IMR-90 (cell line): ENCODE results near the gene PPIH. TPM values are rescaled to one million over a fixed set of nuclear protein-coding genes. Genes with fewer than 3 reads are reported as not detected.

Source experiments
- ATAC-seq: fragments of 200-7000 bp; cut with Tn5 transposase; 2 replicates; pipeline ENCODE4 v1.9.1; 2020; ENCODE audit warnings: low read depth, mild to moderate bottlenecking, moderate library complexity
- BruUV-seq: library from RNA; stranded (reverse); fragments of 400-500 nt; replicated peaks from 2 replicates; lab custom pipeline; 2021; lab: Mats Ljungman, UMichigan
- CTCF ChIA-PET: fragments of 300-600 bp; formaldehyde crosslinking; extraction: SDS; loops from one replicate; lab custom pipeline; 2021; ENCODE audit warnings: antibody characterized with exemption; lab: Yijun Ruan, JAX
- POLR2A ChIA-PET: fragments of 300-600 bp; sonication (Branson Sonifier 250); formaldehyde crosslinking; loops from one replicate; lab custom pipeline; 2022; ENCODE audit warnings: antibody characterized with exemption; ENCODE audit not compliant: unreplicated experiment; lab: Charles Lee
- DNase-seq: peaks from one replicate; pipeline ENCODE4 v3.0.0; 2013
- H2AFZ ChIP-seq: replicated peaks from 2 replicates; pipeline ENCODE3; 2013; ENCODE audit warnings: low read length, mild to moderate bottlenecking; ENCODE audit not compliant: poor library complexity
- H2AK5ac ChIP-seq: 2 replicates; pipeline ENCODE4 v1.6.1; 2013; ENCODE audit warnings: low read depth, low read length, inconsistent platforms
- H2AK9ac ChIP-seq: replicated peaks from 2 replicates; pipeline ENCODE3; 2013; ENCODE audit warnings: mild to moderate bottlenecking, low read depth, low read length, moderate library complexity; ENCODE audit not compliant: poor library complexity
- H2BK120ac ChIP-seq: 2 replicates; pipeline ENCODE4 v1.6.1; 2013; ENCODE audit warnings: low read depth, low read length, inconsistent platforms
- H2BK15ac ChIP-seq: 3 replicates; pipeline ENCODE4 v1.6.1; 2013; ENCODE audit warnings: low read depth, low read length, inconsistent platforms
- H2BK20ac ChIP-seq: 2 replicates; pipeline ENCODE4 v1.6.1; 2013; ENCODE audit warnings: low read depth, mild to moderate bottlenecking, inconsistent platforms, low read length, moderate library complexity
- H2BK5ac ChIP-seq: 2 replicates; pipeline ENCODE4 v1.6.1; 2013; ENCODE audit warnings: mild to moderate bottlenecking, low read depth, low read length, inconsistent platforms; ENCODE audit not compliant: poor library complexity, severe bottlenecking
- H3K14ac ChIP-seq: replicated peaks from 2 replicates; pipeline ENCODE4 v1.6.1; 2013; ENCODE audit warnings: low read depth, low read length, inconsistent platforms
- H3K18ac ChIP-seq: 2 replicates; pipeline ENCODE4 v1.6.1; 2013; ENCODE audit warnings: low read depth, low read length, control low read depth
- H3K23ac ChIP-seq: 2 replicates; pipeline ENCODE4 v1.6.1; 2013; ENCODE audit warnings: low read depth, low read length, inconsistent platforms
- H3K27ac ChIP-seq: 2 replicates; pipeline ENCODE4 v1.5.1; 2013; ENCODE audit warnings: mild to moderate bottlenecking, control low read depth, low read length; ENCODE audit not compliant: insufficient read depth
- H3K27me3 ChIP-seq: 2 replicates; pipeline ENCODE4 v1.6.1; 2013; ENCODE audit warnings: low read length; ENCODE audit not compliant: control insufficient read depth, insufficient read depth
- H3K36me3 ChIP-seq: 2 replicates; pipeline ENCODE4 v1.6.1; 2013; ENCODE audit warnings: low read length, mixed read lengths; ENCODE audit not compliant: control insufficient read depth, insufficient read depth
- H3K4ac ChIP-seq: 2 replicates; pipeline ENCODE4 v1.6.1; 2013; ENCODE audit warnings: low read depth, low read length, inconsistent platforms
- H3K4me1 ChIP-seq: 2 replicates; pipeline ENCODE4 v1.6.1; 2013; ENCODE audit warnings: low read length, mixed read lengths; ENCODE audit not compliant: control insufficient read depth, insufficient read depth
- H3K4me2 ChIP-seq: 2 replicates; pipeline ENCODE4 v1.6.1; 2013; ENCODE audit warnings: low read depth, mild to moderate bottlenecking, control low read depth, low read length, moderate library complexity
- H3K4me3 ChIP-seq: 2 replicates; pipeline ENCODE4 v1.5.1; 2013; ENCODE audit warnings: low read depth, mild to moderate bottlenecking, control low read depth, low read length, moderate library complexity; ENCODE audit not compliant: insufficient read depth
- H3K56ac ChIP-seq: 2 replicates; pipeline ENCODE4 v1.6.1; 2013; ENCODE audit warnings: low read length, inconsistent platforms; ENCODE audit not compliant: insufficient read depth; ENCODE audit errors: extremely low read depth
- H3K79me1 ChIP-seq, 2 experiments: 2 replicates each; pipeline ENCODE4 v1.6.1; 2013; ENCODE audit warnings: low read length in 2 of 2, inconsistent platforms in 1 of 2, low read depth in 1 of 2
- H3K9ac ChIP-seq: 2 replicates; pipeline ENCODE4 v1.6.1; 2013; ENCODE audit warnings: low read depth, low read length, control low read depth
- H3K9me1 ChIP-seq: 2 replicates; pipeline ENCODE4 v1.6.1; 2013; ENCODE audit warnings: low read length, inconsistent platforms; ENCODE audit not compliant: insufficient read depth
- H3K9me3 ChIP-seq: 2 replicates; pipeline ENCODE4 v1.6.1; 2013; ENCODE audit warnings: low read length; ENCODE audit not compliant: control insufficient read depth, insufficient read depth
- H4K20me1 ChIP-seq: 2 replicates; pipeline ENCODE4 v1.6.1; 2013; ENCODE audit warnings: low read length, inconsistent platforms; ENCODE audit not compliant: insufficient read depth
- H4K5ac ChIP-seq: 2 replicates; pipeline ENCODE4 v1.6.1; 2013; ENCODE audit warnings: mild to moderate bottlenecking, low read depth, low read length, control low read depth
- H4K8ac ChIP-seq, 2 experiments: 2 replicates each; pipeline ENCODE4 v1.6.1; 2013; ENCODE audit warnings: low read depth in 2 of 2, low read length in 2 of 2, control low read depth in 1 of 2, inconsistent platforms in 1 of 2
- H4K91ac ChIP-seq: 2 replicates; pipeline ENCODE4 v1.6.1; 2013; ENCODE audit warnings: low read depth, low read length, inconsistent platforms; ENCODE audit not compliant: insufficient read depth
- BHLHE40 ChIP-seq: fragments of 150-350 bp; IDR thresholded peaks from 2 replicates; pipeline ENCODE4 v1.6.1; 2016; ENCODE audit warnings: mild to moderate bottlenecking, low read depth, low read length
- CEBPB ChIP-seq: IDR thresholded peaks from 2 replicates; pipeline ENCODE4 v1.6.1; 2012; ENCODE audit warnings: low read depth, low read length, improper control_type of control experiment
- CHD1 ChIP-seq: IDR thresholded peaks from 2 replicates; pipeline ENCODE4 v1.6.1; 2012; ENCODE audit warnings: low read depth, low read length, improper control_type of control experiment
- FOS ChIP-seq: fragments of 150-350 bp; IDR thresholded peaks from 2 replicates; pipeline ENCODE4 v1.6.1; 2016; ENCODE audit warnings: low read depth, low read length
- MAFK ChIP-seq: IDR thresholded peaks from 2 replicates; pipeline ENCODE4 v1.6.1; 2012; ENCODE audit warnings: low read depth, low read length, improper control_type of control experiment
- MAZ ChIP-seq: IDR thresholded peaks from 2 replicates; pipeline ENCODE4 v1.6.1; 2012; ENCODE audit warnings: low read depth, mild to moderate bottlenecking, low read length, improper control_type of control experiment, moderate library complexity, borderline replicate concordance
- MXI1 ChIP-seq: IDR thresholded peaks from 2 replicates; pipeline ENCODE4 v1.6.1; 2012; ENCODE audit warnings: low read depth, mild to moderate bottlenecking, low read length, moderate library complexity, borderline replicate concordance
- NFE2L2 ChIP-seq: fragments of 150-350 bp; IDR thresholded peaks from 2 replicates; pipeline ENCODE4 v1.6.1; 2016; ENCODE audit warnings: low read depth, mild to moderate bottlenecking, low read length
- RAD21 ChIP-seq: IDR thresholded peaks from 2 replicates; pipeline ENCODE4 v1.6.1; 2012; ENCODE audit warnings: low read length, improper control_type of control experiment
- RCOR1 ChIP-seq: IDR thresholded peaks from 2 replicates; pipeline ENCODE4 v1.6.1; 2012; ENCODE audit warnings: mild to moderate bottlenecking, low read length, improper control_type of control experiment; ENCODE audit not compliant: insufficient replicate concordance
- RFX5 ChIP-seq: IDR thresholded peaks from 2 replicates; pipeline ENCODE4 v1.8.0; 2012; ENCODE audit warnings: low read depth, mild to moderate bottlenecking, low read length, moderate library complexity
- WGBS, 2 experiments: methylation state at CpG; one replicate each; pipeline versions ENCODE4 v1.1.5 to v1.1.7; 2013; ENCODE audit warnings: missing lambda C conversion rate in 2 of 2; ENCODE audit not compliant: insufficient read length in 1 of 2; ENCODE audit errors: extremely low coverage in 2 of 2; 5-methylcytosine and 5-hydroxymethylcytosine counted together
- dilution Hi-C: fragments of 300-500 bp; cut with HindIII; formaldehyde crosslinking; loops from one replicate; pipeline ENCODE4 v1.14.3; 2018; ENCODE audit warnings: low sequenced_read_pairs; ENCODE audit not compliant: unreplicated experiment
- in situ Hi-C: fragments of 300-500 bp; cut with MboI; formaldehyde crosslinking; loops from 3 replicates; pipeline ENCODE4 v1.14.3; 2019; ENCODE audit warnings: low sequenced_read_pairs, inconsistent platforms, mixed read lengths
- intact Hi-C: fragments of 100-400 bp; cut with micrococcal nuclease; formaldehyde crosslinking; loops from 2 replicates; pipeline ENCODE4 v1.10.0; 2022
- polyA plus RNA-seq, 3 experiments: library from polyadenylated mRNA; depleted of rRNA; stranded (reverse); fragments of >200 nt; gene quantifications; 2 replicates each; pipeline ENCODE4 v1.2.3, GENCODE V29; 2012; ENCODE audit warnings: low replicate concordance in 1 of 3
- total RNA-seq: library from RNA; depleted of rRNA; stranded (reverse); fragments of >200 nt; gene quantifications from 2 replicates; pipeline ENCODE4 v1.2.3, GENCODE V29; 2012
- TF ChIP-seq, protein P1 (sequence below): fragments of 150-350 bp; IDR thresholded peaks from 2 replicates; pipeline ENCODE4 v1.6.1; 2017; ENCODE audit warnings: mild to moderate bottlenecking, antibody characterized with exemption, low read length, low read depth
- TF ChIP-seq, protein P2 (sequence below): conservative IDR thresholded peaks from 2 replicates; pipeline ENCODE4 v1.5.1; 2012; ENCODE audit warnings: mild to moderate bottlenecking, low read depth, low read length, improper control_type of control experiment
- TF ChIP-seq, protein P3 (sequence below): fragments of 150-350 bp; IDR thresholded peaks from 2 replicates; pipeline ENCODE4 v1.6.1; 2016; ENCODE audit warnings: low read depth, mild to moderate bottlenecking, low read length, moderate library complexity, borderline replicate concordance

The PPIH gene
- total and polyA plus RNA-seq, 2 of the 4 experiments (the other 2 are of a cell fraction), result 22.4 to 52.1 TPM

GRCh38 chr1:42660907-42661500 lies 2.8 kb downstream of the PPIH start:
- ChIA-PET CTCF (no interaction called here), POLR2A (no interaction called here)
- Histone ChIP-seq H3K9ac (no peak overlapping the region), H3K9me1 (no peaks in the 10 kb centered on the region; the same call in 1 of the 2 replicates), H3K27me3 (no peaks in the 10 kb centered on the region), H3K23ac (no peak overlapping the region), H2BK120ac (no peak overlapping the region), H4K20me1 (no peaks in the 10 kb centered on the region), H3K4ac (no peak overlapping the region), H2BK20ac (no peak overlapping the region), H3K79me1 (peaks cover 15 to 16% of the 10 kb centered on the region in 2 experiments), H3K56ac (no peak overlapping the region), H3K9me3 (no peaks in the 10 kb centered on the region), H3K14ac (no peak overlapping the region), H3K18ac (no peak overlapping the region), H2AFZ (no peak overlapping the region), H4K8ac (no peak overlapping the region), H2BK15ac (no peak overlapping the region), H4K5ac (no peak overlapping the region), H2BK5ac (no peak overlapping the region), H3K36me3 (peaks cover 7% of the 10 kb centered on the region), H3K27ac (no peak overlapping the region), H4K91ac (no peak overlapping the region), H3K4me2 (no peak overlapping the region), H2AK9ac (no peak overlapping the region), H3K4me1 (no peaks in the 10 kb centered on the region), H3K4me3 (no peak overlapping the region), H2AK5ac (no peak overlapping the region)
- TF ChIP-seq CHD1, result no peak
- no peak for TF ChIP-seq MAFK
- no peak for TF ChIP-seq BHLHE40
- no peak for TF ChIP-seq CEBPB
- TF ChIP-seq RFX5, result no peak
- no peak for TF ChIP-seq FOS
- no peak for TF ChIP-seq NFE2L2
- no peak for TF ChIP-seq MXI1
- no peak for TF ChIP-seq RCOR1
- no peak for TF ChIP-seq MAZ
- TF ChIP-seq, protein P1, sequence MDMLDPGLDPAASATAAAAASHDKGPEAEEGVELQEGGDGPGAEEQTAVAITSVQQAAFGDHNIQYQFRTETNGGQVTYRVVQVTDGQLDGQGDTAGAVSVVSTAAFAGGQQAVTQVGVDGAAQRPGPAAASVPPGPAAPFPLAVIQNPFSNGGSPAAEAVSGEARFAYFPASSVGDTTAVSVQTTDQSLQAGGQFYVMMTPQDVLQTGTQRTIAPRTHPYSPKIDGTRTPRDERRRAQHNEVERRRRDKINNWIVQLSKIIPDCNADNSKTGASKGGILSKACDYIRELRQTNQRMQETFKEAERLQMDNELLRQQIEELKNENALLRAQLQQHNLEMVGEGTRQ, result no peak
- TF ChIP-seq RAD21, result no peak
- TF ChIP-seq, protein P2, sequence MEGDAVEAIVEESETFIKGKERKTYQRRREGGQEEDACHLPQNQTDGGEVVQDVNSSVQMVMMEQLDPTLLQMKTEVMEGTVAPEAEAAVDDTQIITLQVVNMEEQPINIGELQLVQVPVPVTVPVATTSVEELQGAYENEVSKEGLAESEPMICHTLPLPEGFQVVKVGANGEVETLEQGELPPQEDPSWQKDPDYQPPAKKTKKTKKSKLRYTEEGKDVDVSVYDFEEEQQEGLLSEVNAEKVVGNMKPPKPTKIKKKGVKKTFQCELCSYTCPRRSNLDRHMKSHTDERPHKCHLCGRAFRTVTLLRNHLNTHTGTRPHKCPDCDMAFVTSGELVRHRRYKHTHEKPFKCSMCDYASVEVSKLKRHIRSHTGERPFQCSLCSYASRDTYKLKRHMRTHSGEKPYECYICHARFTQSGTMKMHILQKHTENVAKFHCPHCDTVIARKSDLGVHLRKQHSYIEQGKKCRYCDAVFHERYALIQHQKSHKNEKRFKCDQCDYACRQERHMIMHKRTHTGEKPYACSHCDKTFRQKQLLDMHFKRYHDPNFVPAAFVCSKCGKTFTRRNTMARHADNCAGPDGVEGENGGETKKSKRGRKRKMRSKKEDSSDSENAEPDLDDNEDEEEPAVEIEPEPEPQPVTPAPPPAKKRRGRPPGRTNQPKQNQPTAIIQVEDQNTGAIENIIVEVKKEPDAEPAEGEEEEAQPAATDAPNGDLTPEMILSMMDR, result no peak
- TF ChIP-seq, protein P3, sequence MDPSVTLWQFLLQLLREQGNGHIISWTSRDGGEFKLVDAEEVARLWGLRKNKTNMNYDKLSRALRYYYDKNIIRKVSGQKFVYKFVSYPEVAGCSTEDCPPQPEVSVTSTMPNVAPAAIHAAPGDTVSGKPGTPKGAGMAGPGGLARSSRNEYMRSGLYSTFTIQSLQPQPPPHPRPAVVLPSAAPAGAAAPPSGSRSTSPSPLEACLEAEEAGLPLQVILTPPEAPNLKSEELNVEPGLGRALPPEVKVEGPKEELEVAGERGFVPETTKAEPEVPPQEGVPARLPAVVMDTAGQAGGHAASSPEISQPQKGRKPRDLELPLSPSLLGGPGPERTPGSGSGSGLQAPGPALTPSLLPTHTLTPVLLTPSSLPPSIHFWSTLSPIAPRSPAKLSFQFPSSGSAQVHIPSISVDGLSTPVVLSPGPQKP, result no peak
- no peak for ATAC-seq
- no peak for DNase-seq
- BruUV-seq, result no TSS peak
- dilution Hi-C loops (no loop called here), intact Hi-C loops (no loop called here), in situ Hi-C loops (no loop called here)
- no CpG with 5 or more reads among the region's 3 CpGs for WGBS, 2 experiments
